Esophagus squamous epithelium (tissue), 4 donors: ENCODE data around the gene APMAP.

Experiments
- CTCF ChIP-seq, 6 experiments: fragments of 450-650 bp in 4 of 6; fragments of 200-600 bp in 2 of 6; sonication (generic) in 2 of 6; IDR thresholded peaks; one replicate each; pipeline ENCODE4 v1.5.1; 2016 to 2019; ENCODE audit warnings: antibody characterized with exemption in 6 of 6, mild to moderate bottlenecking in 4 of 6, moderate library complexity in 4 of 6
- POLR2A ChIP-seq, 4 donors: fragments of 450-650 bp; IDR thresholded peaks; one replicate each; pipeline ENCODE4 v1.6.1; 2017; ENCODE audit warnings: antibody characterized with exemption in 4 of 4, mild to moderate bottlenecking in 4 of 4, moderate library complexity in 3 of 4

- no peak for TF ChIP-seq POLR2A (IDR thresholded peaks at IDR 0.05)
- TF ChIP-seq CTCF (IDR thresholded peaks at IDR 0.05), result no peak
Observed at GRCh38 chr20:25041813-25042530, 49.4 kb upstream of the APMAP start.
